Right lobe of liver (tissue), 4 donors: ENCODE measurements around the gene MTARC1.

ENCODE experiments used
- POLR2A ChIP-seq: fragments of 450-650 bp; IDR thresholded peaks from one replicate; pipeline ENCODE4 v1.6.1; 2017; ENCODE audit warnings: antibody characterized with exemption, mild to moderate bottlenecking
- TF ChIP-seq, protein P1 (sequence below), 4 donors: fragments of 200-600 bp in 3 of 4; fragments of 450-650 bp in 1 of 4; IDR thresholded peaks; one replicate each; pipeline versions ENCODE4 v1.5.1 to v1.8.0; 2016 to 2022; ENCODE audit warnings: antibody characterized with exemption in 4 of 4, mild to moderate bottlenecking in 2 of 4
- donor health status: DM: no; HTN: no; CAD: no.
- donor health status: DM: no; HTN: no; CAD: no.
- donor health status: DM: no; HTN: yes; CAD: no.

DNA sequence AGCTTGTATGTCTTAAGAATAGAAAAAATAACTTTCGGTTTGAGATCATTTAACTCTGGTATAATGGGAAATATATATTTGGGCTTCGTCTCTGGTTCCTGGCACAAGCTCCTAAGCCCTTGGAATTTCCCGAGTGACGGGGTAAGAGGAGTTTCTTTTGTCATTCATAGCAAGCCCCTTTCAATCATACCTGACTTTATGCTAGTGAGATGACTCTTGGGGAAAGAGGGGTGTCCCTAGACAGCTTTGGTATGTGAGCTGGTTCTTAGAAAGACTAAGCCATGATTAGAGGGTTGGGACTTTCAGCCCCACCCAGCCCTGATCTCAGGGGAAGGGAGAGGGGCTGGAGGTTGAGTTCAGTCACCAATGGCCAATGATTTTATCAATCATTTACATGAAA lies 13.9 kb upstream of the MTARC1 start:
- TF ChIP-seq, protein P1, sequence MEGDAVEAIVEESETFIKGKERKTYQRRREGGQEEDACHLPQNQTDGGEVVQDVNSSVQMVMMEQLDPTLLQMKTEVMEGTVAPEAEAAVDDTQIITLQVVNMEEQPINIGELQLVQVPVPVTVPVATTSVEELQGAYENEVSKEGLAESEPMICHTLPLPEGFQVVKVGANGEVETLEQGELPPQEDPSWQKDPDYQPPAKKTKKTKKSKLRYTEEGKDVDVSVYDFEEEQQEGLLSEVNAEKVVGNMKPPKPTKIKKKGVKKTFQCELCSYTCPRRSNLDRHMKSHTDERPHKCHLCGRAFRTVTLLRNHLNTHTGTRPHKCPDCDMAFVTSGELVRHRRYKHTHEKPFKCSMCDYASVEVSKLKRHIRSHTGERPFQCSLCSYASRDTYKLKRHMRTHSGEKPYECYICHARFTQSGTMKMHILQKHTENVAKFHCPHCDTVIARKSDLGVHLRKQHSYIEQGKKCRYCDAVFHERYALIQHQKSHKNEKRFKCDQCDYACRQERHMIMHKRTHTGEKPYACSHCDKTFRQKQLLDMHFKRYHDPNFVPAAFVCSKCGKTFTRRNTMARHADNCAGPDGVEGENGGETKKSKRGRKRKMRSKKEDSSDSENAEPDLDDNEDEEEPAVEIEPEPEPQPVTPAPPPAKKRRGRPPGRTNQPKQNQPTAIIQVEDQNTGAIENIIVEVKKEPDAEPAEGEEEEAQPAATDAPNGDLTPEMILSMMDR (IDR thresholded peaks at IDR 0.05), result no peak
- no peak for TF ChIP-seq POLR2A
